Measurements from ENCODE around the gene LRRC34. TPM values are rescaled to one million over a fixed set of nuclear protein-coding genes. Genes with fewer than 3 reads are reported as not detected.

LRRC34 gene
- total RNA-seq, 4 donors from 2014 or later, result 1.3 to 1.9 TPM; not detected in 2

DNA sequence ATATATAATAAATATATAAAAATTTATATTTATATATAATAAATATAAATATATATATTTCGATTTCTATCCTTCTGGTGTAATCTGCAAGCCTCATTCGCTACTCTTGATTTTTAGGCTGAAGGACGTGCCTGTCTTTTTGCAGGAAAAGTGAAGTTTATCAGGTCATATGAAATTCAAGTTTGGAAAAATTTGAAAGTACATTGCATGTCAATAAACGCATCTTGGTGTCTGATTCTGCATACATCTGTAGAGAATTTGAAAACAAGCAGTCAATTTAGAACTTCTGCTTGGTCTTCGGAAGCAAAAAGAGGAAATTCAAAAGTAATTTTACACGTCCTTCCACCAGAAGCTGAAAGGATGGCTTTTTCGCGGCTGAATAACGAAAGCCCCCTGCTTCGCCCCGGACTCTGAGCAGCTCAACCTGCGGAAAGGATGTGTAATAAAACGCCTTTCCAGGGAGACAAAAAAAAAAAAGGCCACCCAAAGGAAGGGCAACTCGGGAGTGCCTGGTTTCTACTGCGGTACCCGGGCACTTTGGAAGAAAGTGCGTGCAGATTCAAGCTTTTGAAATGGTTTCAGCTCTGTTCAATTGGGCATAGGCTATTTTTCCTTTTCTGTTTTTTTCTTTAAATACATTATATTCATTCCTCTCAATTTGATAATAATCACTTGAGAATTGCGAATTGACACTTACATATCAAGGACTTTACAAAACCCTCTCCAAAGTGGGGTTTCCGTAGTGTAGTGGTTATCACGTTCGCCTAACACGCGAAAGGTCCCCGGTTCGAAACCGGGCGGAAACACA, 41.0 kb downstream of the LRRC34 start:
- 1% methylated on average over 25 to 27 of the region's 27 CpGs for WGBS, 2 donors (ENCODE audit: low coverage in 1 of 2)
- Histone ChIP-seq H3K9me3 (no peaks in the 10 kb centered on the region), H3K4me3 (peak overlapping the region; percentile 42 to 92 (median 71)), H3K27me3 (no peaks in the 10 kb centered on the region), H3K36me3 (peaks cover 0 to 14% (median 0%) of the 10 kb centered on the region in 4 donors), H3K4me1 (peaks cover 12 to 35% (median 22%) of the 10 kb centered on the region in 4 donors), H3K27ac (peak overlapping the region; percentile 98 to 100 (median 99))
- DNase-seq, result peak; percentile 48
- in situ Hi-C loops (cut with MboI; ENCODE audit: low pct_ligation_motif_present in 1 of 4, low pct_unique_long_range_greater_than_20kb in 1 of 4, low sequenced_read_pairs in 3 of 4), result no loop called here
- intact Hi-C loops (cut with DNase I; ENCODE audit: low total_unique reads), result loop anchor here (10.0 kb wide), 1 partner anchor 193 kb away; the partner anchor contains the start of gene SEC62
- no peak for TF ChIP-seq POLR2A (IDR thresholded peaks at IDR 0.05)
- no peak for TF ChIP-seq EP300 (IDR thresholded peaks at IDR 0.05; ENCODE audit: low read depth)
- no peak for TF ChIP-seq CTCF (IDR thresholded peaks at IDR 0.05)
- no peak for TF ChIP-seq POLR2AphosphoS5 (IDR thresholded peaks at IDR 0.05)

DNA sequence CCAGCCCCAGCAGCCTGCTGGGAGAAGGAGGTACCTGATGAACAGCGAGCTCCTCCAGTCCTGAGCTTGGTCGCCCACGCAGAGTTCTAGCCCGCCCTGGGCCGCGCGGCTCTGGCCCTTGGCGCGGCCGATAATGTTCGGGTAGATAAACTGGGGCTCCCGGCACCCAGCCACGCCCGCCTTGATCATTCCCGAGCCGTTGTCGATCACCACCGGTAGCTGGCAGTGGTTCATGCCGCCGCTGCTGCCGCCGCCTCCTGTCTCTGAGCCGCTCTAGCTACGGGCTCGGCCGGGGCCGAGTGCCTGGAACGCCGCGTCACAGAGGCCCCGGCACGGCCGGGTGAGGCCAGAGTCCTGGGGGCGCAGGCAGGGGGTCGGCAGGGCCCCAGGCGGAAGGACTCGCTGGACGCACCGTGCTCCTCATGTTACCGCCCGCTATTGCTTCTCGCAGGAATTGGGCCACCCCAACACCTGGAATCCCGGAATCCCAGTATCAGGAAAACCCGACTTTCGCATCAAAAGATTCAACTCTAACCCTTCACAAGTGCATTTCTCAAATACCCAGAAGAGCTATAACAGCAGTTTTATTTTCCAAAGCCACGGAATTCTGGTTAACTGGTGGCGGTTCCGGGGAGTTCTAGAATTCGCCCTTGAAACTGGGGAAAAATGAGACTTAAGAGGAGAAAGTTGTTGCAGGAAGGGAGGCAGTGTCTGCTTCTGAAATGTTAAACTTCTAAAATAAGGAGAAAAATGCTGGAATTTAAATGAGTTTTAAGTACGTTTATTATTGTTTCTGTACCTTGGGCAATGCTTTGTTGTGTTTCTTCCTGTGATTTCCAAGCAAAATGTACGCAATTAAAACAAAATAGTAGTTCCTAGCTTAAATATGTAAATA, 43.2 kb downstream of the LRRC34 start, which contains the start of gene ACTRT3:
Gene ACTRT3, minus strand, starts transcription at position 275 of the 895 bp plus-strand sequence. Its CDS starts 41 bp downstream, at position 234.
- peak within 1 kb of the TSS; percentile 84 to 93 (median 90) for H3K27ac ChIP-seq
- H3K36me3 ChIP-seq, result peaks cover 0 to under 1% (median 0%) of the 10 kb centered on the region in 4 donors
- WGBS, 2 donors (ENCODE audit: low coverage in 1 of 2), result 2 to 4% methylated on average over 8 to 32 of the region's 51 CpGs
- peaks cover 8 to 15% (median 9%) of the 10 kb centered on the region in 4 donors for H3K4me1 ChIP-seq
- peak; percentile 77 for DNase-seq
- no peaks in the 10 kb centered on the region for H3K9me3 ChIP-seq
- TF ChIP-seq EP300 (IDR thresholded peaks at IDR 0.05; ENCODE audit: low read depth) (no peak), POLR2A (IDR thresholded peaks at IDR 0.05) (peak; percentile 76), POLR2AphosphoS5 (IDR thresholded peaks at IDR 0.05) (peak in 2 of 3 donors; percentile 52 to 59), CTCF (IDR thresholded peaks at IDR 0.05) (no peak)
- H3K27me3 ChIP-seq, result no peaks in the 10 kb centered on the region
- in situ Hi-C loops (cut with MboI; ENCODE audit: low pct_ligation_motif_present in 1 of 4, low pct_unique_long_range_greater_than_20kb in 1 of 4, low sequenced_read_pairs in 3 of 4), result no loop called here
- intact Hi-C loops (cut with DNase I; ENCODE audit: low total_unique reads), result loop anchor here (10.0 kb wide), 1 partner anchor 195 kb away; the partner anchor contains the start of gene SEC62
- peak within 1 kb of the TSS; percentile 37 to 75 (median 48) for H3K4me3 ChIP-seq

DNA sequence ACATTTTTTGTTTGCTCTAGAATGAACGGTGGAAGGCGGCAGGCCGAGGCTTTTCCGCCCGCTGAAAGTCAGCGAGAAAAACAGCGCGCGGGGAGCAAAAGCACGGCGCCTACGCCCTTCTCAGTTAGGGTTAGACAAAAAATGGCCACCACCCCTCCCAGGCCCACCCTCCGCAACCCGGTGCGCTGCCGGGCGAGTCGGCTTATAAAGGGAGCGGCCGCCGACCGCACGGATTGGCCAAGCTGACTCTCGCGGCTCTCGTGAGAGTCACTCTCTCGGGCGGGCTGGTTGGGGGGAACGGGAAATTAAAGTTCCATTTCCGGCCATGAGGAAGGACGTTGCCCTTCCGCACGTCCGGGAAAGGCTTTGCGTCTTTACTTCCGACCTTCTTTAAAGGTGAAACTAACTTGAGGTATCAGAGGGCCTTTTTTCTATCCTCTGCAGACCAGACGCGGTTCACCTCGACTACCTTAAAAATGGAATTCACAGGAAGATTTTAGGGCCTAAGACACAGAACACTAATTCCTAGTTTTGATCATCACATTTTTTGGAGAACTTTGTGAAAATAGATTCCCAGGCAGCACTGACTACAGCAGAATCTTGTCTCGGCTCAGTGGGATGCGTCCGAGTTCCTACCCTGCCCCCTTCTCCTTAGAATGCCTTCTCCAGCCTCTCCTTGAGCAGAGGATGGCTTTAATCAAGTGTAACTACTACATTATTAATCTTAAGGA, 47.7 kb downstream of the LRRC34 start, which contains the start of gene TERC:
Gene TERC, minus strand, starts transcription at position 179 of the 731 bp plus-strand sequence.
- H3K4me1 ChIP-seq, result peaks cover 0 to 10% (median 0%) of the 10 kb centered on the region in 4 donors
- H3K27me3 ChIP-seq, result no peaks in the 10 kb centered on the region
- WGBS, 2 donors (ENCODE audit: low coverage in 1 of 2), result 9% methylated on average over 41 of the region's 42 CpGs; no CpG with 5 or more reads in 1 of the 2 donors
- no peaks in the 10 kb centered on the region for H3K36me3 ChIP-seq
- peak; percentile 97 to 99 (median 98) for TF ChIP-seq POLR2AphosphoS5 (IDR thresholded peaks at IDR 0.05)
- peak; percentile 99 for TF ChIP-seq POLR2A (IDR thresholded peaks at IDR 0.05)
- TF ChIP-seq EP300 (IDR thresholded peaks at IDR 0.05; ENCODE audit: low read depth), result no peak
- peak in 1 of 5 experiments; percentile 6 for TF ChIP-seq CTCF (IDR thresholded peaks at IDR 0.05)
- intact Hi-C loops (cut with DNase I; ENCODE audit: low total_unique reads), result no loop called here
- in situ Hi-C loops (cut with MboI; ENCODE audit: low pct_ligation_motif_present in 1 of 4, low pct_unique_long_range_greater_than_20kb in 1 of 4, low sequenced_read_pairs in 3 of 4), result no loop called here
- peak; percentile 95 for DNase-seq
- peak within 1 kb of the TSS; percentile 51 to 84 (median 66) for H3K4me3 ChIP-seq
- peak within 1 kb of the TSS; percentile 95 to 99 (median 96) for H3K27ac ChIP-seq
- no peaks in the 10 kb centered on the region for H3K9me3 ChIP-seq

All from transverse colon (tissue), 4 donors.